A673 (cell line): ENCODE data around the gene RSRC1. TPM values are rescaled to one million over a fixed set of nuclear protein-coding genes. Genes with fewer than 3 reads are reported as not detected.

Experiments
- BruUV-seq: library from RNA; stranded (reverse); fragments of 400-500 nt; replicated peaks from 2 replicates; lab custom pipeline; 2021; lab: Mats Ljungman, UMichigan
- CTCF ChIA-PET: fragments of 300-600 bp; sonication (Branson Sonifier 250); formaldehyde crosslinking; loops from one replicate; lab custom pipeline; 2022; ENCODE audit warnings: antibody characterized with exemption; lab: Charles Lee
- POLR2A ChIA-PET: fragments of 300-600 bp; sonication (Branson Sonifier 250); formaldehyde crosslinking; loops from one replicate; lab custom pipeline; 2022; ENCODE audit warnings: antibody characterized with exemption; ENCODE audit not compliant: low non-redundant PET; lab: Charles Lee
- DNase-seq: peaks from one replicate; pipeline ENCODE4 v3.0.0-alpha.2; 2015; ENCODE audit warnings: low spot score
- H3K27ac ChIP-seq: fragments of 200-600 bp; sonication (generic); 2 replicates; pipeline ENCODE4 v1.5.1; 2016; ENCODE audit warnings: mixed run types, low read depth, mild to moderate bottlenecking, mixed read lengths, antibody characterized with exemption, low read length; ENCODE audit not compliant: poor library complexity, severe bottlenecking
- H3K27me3 ChIP-seq: fragments of 200-600 bp; sonication (generic); replicated peaks from 2 replicates; pipeline ENCODE4 v1.6.1; 2017; ENCODE audit warnings: mixed run types, low read depth, mild to moderate bottlenecking, mixed read lengths, antibody characterized with exemption, low read length; ENCODE audit not compliant: insufficient read depth, poor library complexity
- H3K36me3 ChIP-seq: fragments of 200-600 bp; sonication (generic); 2 replicates; pipeline ENCODE4 v1.6.1; 2016; ENCODE audit warnings: mixed run types, mild to moderate bottlenecking, mixed read lengths, antibody characterized with exemption, low read length; ENCODE audit not compliant: insufficient read depth, poor library complexity, severe bottlenecking
- H3K4me1 ChIP-seq: fragments of 200-600 bp; sonication (generic); 2 replicates; pipeline ENCODE4 v1.6.1; 2017; ENCODE audit warnings: mixed run types, mild to moderate bottlenecking, mixed read lengths, antibody characterized with exemption, low read length; ENCODE audit not compliant: insufficient read depth, poor library complexity, severe bottlenecking
- H3K4me3 ChIP-seq: fragments of 200-600 bp; sonication (generic); 2 replicates; pipeline ENCODE4 v1.5.1; 2016; ENCODE audit warnings: low read depth, mixed run types, mild to moderate bottlenecking, mixed read lengths, low read length; ENCODE audit not compliant: poor library complexity, severe bottlenecking
- H3K9me3 ChIP-seq: fragments of 200-600 bp; sonication (generic); 2 replicates; pipeline ENCODE4 v1.6.1; 2016; ENCODE audit warnings: mixed run types, low read depth, mild to moderate bottlenecking, mixed read lengths, antibody characterized with exemption, low read length; ENCODE audit not compliant: poor library complexity, severe bottlenecking
- CTCF ChIP-seq: fragments of 300-800, 200-600 bp; sonication (generic); conservative IDR thresholded peaks from 2 replicates; pipeline ENCODE4 v1.5.1; 2017; ENCODE audit warnings: low read depth, mild to moderate bottlenecking, antibody characterized with exemption, low read length, moderate library complexity, mixed read lengths
- EZH2 ChIP-seq: fragments of 200-600 bp; sonication (generic); IDR thresholded peaks from 2 replicates; pipeline ENCODE4 v1.6.1; 2017; ENCODE audit warnings: borderline replicate concordance, low read depth, mild to moderate bottlenecking, mixed read lengths, antibody characterized with exemption, low read length; ENCODE audit not compliant: poor library complexity, severe bottlenecking
- intact Hi-C: fragments of 100-400 bp; cut with micrococcal nuclease; formaldehyde crosslinking; loops from one replicate; pipeline ENCODE4 v1.10.0; 2022; ENCODE audit not compliant: unreplicated experiment
- total RNA-seq: library from RNA; stranded (reverse); gene quantifications from 2 replicates; pipeline ENCODE4 v1.2.3, GENCODE V29; 2021

RSRC1 gene
- total RNA-seq, 1 experiment from 2014 or later: 59.4 TPM

- CTCF ChIA-PET: no interaction called here
These were observed 35.3 kb upstream of the RSRC1 start for GRCh38 chr3:158074591-158074990.

GRCh38 chr3:158079599-158079998, 30.3 kb upstream of the RSRC1 start:
- no peaks in the 10 kb centered on the region for H3K36me3 ChIP-seq
- H3K4me3 ChIP-seq: no peak overlapping the region
- H3K9me3 ChIP-seq: no peaks in the 10 kb centered on the region
- intact Hi-C loops: no loop called here
- BruUV-seq: no TSS peak
- peaks cover 10% of the 10 kb centered on the region for H3K27me3 ChIP-seq
- TF ChIP-seq EZH2 (no peak), CTCF (no peak)
- no peak overlapping the region for H3K27ac ChIP-seq
- DNase-seq: no peak
- CTCF ChIA-PET: no interaction called here
- POLR2A ChIA-PET: no interaction called here
- no peaks in the 10 kb centered on the region for H3K4me1 ChIP-seq

More at GRCh38 chr3:158074591-158074990, 35.3 kb upstream of the RSRC1 start:
- Histone ChIP-seq H3K9me3 (no peaks in the 10 kb centered on the region), H3K4me3 (no peak overlapping the region), H3K27me3 (no peaks in the 10 kb centered on the region), H3K4me1 (no peaks in the 10 kb centered on the region), H3K36me3 (no peaks in the 10 kb centered on the region), H3K27ac (no peak overlapping the region)
- POLR2A ChIA-PET: no interaction called here
- intact Hi-C loops: no loop called here
- DNase-seq: no peak
- no peak for TF ChIP-seq EZH2
- no peak for TF ChIP-seq CTCF
- no TSS peak for BruUV-seq

- H3K4me1 ChIP-seq: no peaks in the 10 kb centered on the region
- CTCF ChIA-PET: no interaction called here
- no peaks in the 10 kb centered on the region for H3K36me3 ChIP-seq
- POLR2A ChIA-PET: no interaction called here
- intact Hi-C loops: no loop called here
- no peak for DNase-seq
- peaks cover 10% of the 10 kb centered on the region for H3K27me3 ChIP-seq
- no TSS peak for BruUV-seq
- TF ChIP-seq CTCF: no peak
- TF ChIP-seq EZH2: no peak
- no peak overlapping the region for H3K4me3 ChIP-seq
- H3K27ac ChIP-seq: no peak overlapping the region
- no peaks in the 10 kb centered on the region for H3K9me3 ChIP-seq
These were observed 25.2 kb upstream of the RSRC1 start for GRCh38 chr3:158084651-158085050.
